ENCODE results near the gene MFF.
"Not testable (repeated sequence)": the region's sequence is repeated elsewhere in the genome, so short reads cannot be mapped to it uniquely, and the experiment has no call there.

MFF gene

GRCh38 chr2:227379095-227379494, 54.0 kb downstream of the MFF start, which contains the start of gene TM4SF20:
Gene TM4SF20, minus strand, starts transcription at chr2:227379306. Its CDS starts 38 bp downstream, at chr2:227379268.
- no peak for DNase-seq

GRCh38 chr2:227382241-227382835, 57.3 kb downstream of the MFF start:
- not testable (repeated sequence) for DNase-seq

DNA sequence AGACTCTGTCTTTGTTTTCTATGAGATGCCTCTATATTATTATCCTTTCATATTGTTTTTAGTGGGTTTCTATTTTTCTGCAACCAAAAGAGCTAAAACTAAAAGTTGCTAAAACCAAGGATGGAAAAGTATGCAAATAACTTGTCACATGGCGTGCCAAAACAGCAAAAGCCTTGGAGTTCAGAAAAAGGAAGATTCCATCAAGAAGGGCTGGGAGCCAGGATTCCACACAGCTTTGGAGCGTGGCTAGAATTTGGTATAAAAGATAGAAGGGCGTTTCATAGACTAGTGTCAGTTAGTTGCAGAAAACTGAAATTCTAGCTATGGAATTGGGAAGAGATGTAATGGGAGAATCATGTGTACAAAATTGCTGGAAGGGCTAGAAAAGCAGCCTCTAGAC, 58.6 kb downstream of the MFF start:
- DNase-seq: no peak

DNA sequence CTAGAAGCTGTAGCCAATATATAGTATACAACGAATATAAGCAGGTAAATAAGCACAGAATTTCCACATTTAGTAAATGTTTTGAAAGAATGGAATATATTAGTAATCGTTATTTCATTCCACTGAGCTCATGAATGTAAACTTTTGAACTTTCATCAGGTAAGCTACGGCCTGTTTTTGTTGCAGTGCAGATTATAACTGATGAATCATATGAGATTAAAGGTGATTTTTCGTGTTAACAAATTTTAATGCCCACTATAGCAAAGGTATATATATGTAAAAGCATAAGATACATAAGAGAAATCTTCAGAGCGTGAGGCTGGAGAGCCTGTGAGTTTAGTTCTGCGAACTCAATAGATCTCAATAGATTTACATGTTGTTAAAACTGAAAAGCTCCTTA, 61.6 kb downstream of the MFF start:
- DNase-seq: no peak

- not testable (repeated sequence) for DNase-seq
Measured at GRCh38 chr2:227387583-227387982, 62.5 kb downstream of the MFF start, which contains the start of gene SCYGR1. Gene SCYGR1, minus strand, starts transcription at chr2:227387949. Its CDS starts 0 bp downstream, at chr2:227387949.

GRCh38 chr2:227388537-227389011, 63.5 kb downstream of the MFF start:
- no peak for DNase-seq

DNA sequence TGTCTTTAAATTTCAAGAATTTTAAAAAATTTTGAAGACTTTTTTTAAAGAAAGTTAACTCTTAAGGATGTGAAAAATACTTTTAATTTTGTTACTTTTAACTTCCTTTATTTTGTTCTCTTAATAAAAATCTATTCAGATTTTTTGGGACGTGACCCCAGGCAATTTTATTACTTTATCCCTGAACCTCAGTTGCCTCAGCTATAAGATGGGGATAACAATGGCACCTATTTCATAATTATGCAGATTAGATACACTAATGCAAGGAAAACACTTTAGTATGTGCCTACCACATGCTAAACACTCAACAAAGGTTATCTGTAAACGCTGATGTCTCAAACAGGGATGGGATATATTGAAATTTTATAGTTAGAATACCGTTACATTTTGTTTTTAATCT, 64.2 kb downstream of the MFF start:
- DNase-seq: no peak

- no peak for DNase-seq
Measured at GRCh38 chr2:227389661-227390060, 64.6 kb downstream of the MFF start.

DNA sequence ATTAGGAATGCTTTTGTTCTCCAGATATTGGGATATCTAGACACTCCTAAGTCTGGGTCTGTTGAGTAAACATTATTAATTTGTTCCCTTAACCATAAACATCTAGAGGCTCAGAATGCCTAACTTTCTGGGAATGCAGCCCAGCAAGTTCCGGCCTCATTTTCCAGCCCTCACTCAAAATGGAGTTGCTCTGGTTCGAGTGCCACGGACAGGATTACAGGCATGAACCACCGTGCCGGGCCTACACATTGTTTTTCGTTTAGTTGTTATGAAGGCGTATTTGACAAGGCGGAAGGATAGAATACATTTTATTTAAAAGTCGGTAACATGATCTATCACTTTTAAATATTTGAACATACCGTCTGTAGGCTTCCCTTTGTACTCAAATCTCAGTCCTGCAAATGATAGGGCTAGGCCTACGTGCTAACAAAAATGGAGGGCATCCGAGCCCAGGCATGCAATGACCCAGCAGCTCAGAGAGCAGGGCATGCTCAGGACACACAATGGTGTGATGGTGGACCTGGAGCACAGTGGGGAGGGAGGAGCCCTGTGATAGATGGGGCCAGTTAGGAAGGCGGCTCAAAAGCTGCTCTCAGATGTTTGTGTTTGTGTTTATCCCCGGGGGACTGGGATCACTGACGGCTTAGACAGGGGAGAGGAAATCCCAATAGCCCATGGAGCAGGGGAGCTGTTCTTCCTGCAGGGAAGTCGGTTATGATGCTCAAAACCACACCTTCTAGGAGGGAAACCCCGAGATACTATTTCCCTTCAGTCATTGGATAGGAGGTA, 65.6 kb downstream of the MFF start:
- DNase-seq: no peak

DNA sequence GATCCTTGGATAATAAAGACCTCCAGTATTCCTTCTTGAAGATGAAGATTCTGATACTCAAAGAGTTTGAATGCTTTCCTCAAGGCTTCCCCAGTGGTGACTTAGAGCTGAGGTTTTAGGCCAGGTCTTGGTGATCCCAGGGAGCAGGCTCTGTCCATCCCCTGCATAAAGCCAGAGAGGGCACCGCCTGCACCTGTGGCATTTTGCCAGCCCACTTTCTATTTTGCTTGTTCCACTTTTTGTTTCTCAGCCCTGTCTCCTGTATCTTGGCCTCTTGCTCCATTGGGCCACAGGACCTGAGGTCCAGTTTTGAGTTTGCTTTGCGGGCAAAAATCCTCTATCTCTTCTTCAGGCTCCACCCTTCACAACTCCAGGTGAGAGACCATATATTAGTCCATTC, 69.3 kb downstream of the MFF start:
- DNase-seq: no peak

- DNase-seq: no peak
Measured at GRCh38 chr2:227395556-227395955, 70.5 kb downstream of the MFF start.

DNA sequence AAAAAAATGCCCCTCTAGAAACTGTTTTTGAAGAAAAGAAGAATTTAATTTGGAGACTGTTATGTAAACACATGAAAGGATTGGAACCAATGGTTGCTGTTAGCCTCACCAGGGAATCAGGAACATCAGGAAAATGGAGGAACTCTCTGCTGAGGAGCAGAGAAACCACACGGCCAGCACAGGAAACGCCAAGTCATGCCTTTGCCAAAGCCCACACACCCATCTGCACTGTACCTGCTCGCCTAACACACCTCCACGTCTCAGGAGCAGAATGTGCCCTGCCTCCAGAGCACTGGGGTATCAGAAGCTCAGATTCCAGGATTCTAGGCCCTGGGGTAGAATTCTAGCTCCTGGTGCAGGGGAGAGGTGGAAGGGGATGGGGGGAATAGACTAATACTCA, 72.5 kb downstream of the MFF start:
- no peak for DNase-seq

- DNase-seq: no peak
Measured at GRCh38 chr2:227398684-227399670, 73.9 kb downstream of the MFF start.

DNA sequence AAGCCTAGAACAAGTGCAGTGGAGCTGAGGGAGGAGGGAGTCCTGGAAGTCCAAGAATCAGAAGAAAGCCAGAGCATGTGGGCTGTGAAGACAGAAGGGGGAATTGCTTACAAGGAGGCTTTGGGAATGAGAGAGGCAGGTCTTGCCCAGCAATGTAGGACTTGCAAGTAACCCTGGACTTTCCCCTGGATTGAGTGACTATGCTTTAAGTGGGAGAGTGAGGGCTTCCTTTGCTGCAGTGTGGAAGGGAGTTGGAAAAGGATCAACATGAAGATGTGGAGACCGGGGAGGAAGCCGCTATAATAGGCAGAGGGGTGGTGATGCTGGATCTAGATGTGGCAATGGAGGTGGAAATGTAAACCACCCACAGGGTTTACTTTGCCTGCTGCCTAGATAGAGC, 76.5 kb downstream of the MFF start:
- no peak for DNase-seq

GRCh38 chr2:227402321-227402720, 77.3 kb downstream of the MFF start:
- no peak for DNase-seq

DNA sequence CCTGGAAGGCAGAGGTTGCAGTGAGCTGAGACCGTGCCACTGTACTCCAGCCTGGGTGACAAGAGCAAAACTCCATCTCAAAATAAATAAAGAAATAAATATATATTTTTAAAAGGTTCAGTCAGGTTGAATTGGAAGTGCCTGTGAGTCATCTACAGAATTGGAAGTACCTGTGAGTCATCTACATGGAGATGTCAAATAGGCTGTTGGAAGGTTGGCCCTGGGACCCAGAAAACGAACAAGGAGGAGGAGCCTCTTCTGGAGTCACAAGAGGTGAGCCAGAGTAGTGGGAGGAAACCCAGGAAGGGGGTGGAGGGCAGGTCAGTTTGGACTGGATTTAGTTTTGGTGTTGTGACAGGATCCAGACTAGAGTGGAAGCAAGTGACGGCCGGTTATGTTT, 77.9 kb downstream of the MFF start:
- no peak for DNase-seq

DNA sequence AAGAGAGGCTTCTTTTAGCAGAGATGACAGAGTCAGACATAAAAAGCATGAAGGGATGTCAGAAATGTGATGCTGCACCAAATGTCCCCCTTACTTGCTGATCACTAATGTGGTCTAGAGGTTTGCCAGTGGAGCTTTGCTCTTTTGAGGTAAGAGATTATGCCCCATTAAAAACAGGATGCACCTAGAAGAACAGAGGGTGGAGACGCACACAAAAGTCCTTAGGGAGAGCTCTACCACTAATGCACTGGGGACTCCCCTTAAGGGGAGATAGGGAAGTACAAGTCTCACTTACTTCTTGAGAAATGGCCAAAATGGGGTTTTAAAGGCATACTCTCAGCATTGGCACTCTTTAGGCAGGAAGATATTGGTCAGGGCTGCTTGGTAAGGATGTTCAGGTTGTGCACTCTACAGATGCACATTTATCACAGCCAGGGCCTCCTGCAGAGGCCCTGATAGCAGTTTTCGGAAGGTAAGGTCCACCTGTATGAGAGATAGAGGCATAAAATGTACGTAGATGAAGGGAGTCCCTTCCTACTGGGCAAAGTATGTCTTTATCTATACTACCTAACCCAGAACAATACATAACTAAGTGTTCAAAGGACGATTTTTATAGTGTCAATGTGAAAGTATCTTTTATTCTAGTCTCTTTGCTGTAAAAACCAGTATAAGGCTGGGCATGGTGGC, 79.7 kb downstream of the MFF start:
- no peak for DNase-seq

DNA sequence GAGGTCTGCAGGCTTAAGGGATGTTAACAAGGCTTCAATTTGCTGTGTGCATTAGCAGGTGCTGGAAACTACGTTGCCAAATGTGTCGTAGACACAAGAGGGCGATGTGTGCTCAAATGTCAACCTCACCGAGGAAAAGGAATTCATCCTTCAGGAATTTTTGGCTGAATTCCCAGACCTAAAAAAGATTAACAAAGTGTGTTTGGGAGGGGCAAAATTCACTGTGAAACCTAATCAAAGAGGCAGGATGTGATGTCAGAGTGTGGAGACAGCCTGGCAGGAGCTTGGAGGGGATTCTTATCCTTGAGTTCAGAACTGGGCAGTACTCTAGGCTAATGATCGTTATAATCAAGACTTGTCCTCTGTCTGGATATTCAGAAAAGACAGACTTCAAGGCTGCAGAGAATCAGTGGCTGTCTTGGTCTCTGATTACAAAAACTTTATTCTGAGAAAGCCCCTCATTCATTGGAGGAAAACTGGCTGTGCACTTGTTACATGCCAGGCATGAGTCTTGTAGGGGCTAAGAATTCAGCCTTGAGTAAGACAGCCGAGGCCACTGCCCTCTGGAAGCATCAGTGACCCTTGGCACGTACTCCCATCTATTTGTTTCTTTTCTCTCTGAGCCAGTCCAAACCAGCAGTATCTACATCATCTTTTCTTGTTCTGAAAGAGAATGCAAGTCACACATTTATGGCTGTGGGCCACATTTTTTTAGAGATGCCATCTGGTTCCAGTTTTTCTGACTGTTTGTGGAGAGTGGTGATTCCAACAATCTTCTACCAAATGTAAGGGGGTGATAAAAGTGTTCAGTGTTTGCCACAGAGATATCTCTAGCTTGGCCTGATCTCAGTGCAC, 81.4 kb downstream of the MFF start:
- no peak for DNase-seq
